Activated CD8-positive, alpha-beta memory T cell treated with anti-CD3 and anti-CD28 coated beads for 48 hours (primary cell): Measurements from ENCODE around the gene RWDD1.

Experiments
- DNase-seq, 3 experiments: peaks; one replicate each; pipeline ENCODE4 v3.0.0-alpha.2; 2020; ENCODE audit warnings: low read depth in 2 of 3, low spot score in 2 of 3

The RWDD1 gene, protein sequence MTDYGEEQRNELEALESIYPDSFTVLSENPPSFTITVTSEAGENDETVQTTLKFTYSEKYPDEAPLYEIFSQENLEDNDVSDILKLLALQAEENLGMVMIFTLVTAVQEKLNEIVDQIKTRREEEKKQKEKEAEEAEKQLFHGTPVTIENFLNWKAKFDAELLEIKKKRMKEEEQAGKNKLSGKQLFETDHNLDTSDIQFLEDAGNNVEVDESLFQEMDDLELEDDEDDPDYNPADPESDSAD

GRCh38 chr6:116570856-116571682 is at the start of gene RWDD1:
Gene RWDD1, plus strand, starts transcription at chr6:116571504. Its CDS starts 79 bp downstream, at chr6:116571583.
- peak; percentile 85 to 94 (median 91) for DNase-seq

GRCh38 chr6:116522896-116523295 is 48.4 kb upstream of the RWDD1 start:
- no peak for DNase-seq

DNA sequence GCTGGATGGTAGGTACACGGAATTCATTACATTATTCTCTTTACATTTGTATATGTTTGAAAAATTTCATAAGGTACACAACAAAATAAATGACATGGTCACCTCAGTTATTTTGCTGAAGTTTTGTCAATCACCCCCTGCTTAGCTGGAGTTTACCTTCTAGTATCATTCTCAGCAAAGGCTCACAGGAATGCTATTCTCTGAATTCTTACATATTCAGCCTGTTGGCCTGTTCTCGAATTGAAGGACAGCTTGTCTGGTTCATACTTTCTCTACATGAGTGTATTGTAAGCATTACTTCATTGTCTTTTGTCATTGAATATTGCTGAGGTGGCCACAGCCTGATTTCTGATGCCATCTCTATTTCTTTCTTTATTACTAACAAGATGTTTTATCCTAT is 47.1 kb upstream of the RWDD1 start:
- DNase-seq: no peak

GRCh38 chr6:116528133-116528532 is 43.2 kb upstream of the RWDD1 start:
- DNase-seq: no peak

GRCh38 chr6:116528780-116529179 is 42.5 kb upstream of the RWDD1 start:
- no peak for DNase-seq

DNA sequence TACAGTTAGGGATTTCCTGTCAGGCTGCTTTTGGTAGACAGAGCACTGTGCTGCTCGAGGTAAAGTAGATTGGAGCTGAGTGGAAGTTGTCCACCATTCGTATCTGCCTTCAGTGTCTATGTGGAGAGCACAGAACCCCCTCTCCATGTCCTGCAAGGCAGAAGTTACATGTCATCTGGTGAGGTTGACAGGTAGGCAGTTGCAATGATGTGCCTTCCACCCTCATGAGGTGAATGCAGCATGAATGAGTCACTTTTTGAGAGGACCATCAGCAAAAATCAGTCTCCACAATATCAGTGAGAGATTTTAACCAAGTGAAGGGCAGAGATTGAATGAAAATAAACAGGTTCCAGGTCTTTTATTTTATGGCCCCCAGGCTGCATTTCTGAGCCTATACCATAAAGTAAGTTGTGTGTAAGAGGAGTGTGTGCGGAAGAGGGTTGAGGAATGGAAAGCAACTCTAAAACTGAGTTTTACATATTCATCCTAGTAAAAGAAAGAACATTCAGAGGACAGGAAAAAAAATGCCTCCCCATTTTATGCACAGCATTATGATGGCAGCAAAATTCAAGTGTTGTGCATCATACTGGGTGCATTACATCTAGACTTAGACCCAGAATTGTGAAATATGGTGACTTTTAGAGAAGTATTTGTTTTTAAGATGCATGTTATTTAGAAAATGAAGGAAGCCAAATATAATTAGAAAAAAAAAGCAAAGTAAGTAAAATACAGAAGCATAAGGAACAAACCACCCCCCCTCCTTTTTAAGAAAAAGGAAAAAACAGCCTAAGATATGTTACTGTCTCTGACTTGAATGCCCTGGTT is 41.6 kb upstream of the RWDD1 start:
- no peak for DNase-seq

GRCh38 chr6:116530436-116530835 is 40.9 kb upstream of the RWDD1 start:
- DNase-seq: no peak

DNA sequence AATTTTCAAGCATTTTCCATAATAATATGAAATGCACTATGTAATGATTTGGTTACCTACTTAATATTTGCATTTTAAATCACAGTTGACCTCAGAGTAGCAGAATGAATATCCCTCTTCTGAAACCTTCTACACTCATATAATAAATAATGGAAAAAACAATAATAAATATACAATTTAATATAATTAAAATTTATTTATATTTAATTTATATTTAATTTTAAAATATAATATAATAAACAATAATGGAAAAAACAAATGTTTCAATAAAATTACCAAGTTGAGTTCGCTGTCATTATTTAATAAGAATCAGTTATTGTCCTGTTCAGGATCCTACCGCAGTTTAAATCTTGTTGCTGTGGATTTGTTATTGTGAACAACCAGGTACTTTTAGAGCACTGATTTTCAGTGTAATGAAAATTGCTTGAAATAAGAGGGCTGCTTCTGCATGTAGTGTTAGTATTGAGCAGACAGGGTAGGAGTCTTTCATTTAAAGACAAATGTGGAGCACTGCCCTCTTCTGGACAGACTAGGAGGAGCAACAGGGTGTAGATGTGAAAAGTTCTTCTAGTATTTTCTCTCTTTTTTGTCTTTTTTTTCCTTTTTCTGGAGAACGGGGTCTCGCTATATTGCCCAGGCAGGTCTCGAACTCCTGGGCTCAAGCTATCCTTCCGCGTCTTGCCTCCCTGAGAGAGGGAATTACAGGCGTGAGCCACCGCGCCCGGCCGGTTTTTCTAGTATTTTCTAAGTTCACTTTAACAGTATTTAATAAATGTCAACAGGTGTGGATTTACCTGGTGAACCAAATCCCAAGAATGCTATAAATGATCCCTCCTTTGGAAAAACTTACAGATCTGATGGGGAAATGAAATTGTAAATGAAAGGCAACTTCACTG is 39.4 kb upstream of the RWDD1 start:
- peak in 1 of 3 experiments; percentile 22 for DNase-seq

DNA sequence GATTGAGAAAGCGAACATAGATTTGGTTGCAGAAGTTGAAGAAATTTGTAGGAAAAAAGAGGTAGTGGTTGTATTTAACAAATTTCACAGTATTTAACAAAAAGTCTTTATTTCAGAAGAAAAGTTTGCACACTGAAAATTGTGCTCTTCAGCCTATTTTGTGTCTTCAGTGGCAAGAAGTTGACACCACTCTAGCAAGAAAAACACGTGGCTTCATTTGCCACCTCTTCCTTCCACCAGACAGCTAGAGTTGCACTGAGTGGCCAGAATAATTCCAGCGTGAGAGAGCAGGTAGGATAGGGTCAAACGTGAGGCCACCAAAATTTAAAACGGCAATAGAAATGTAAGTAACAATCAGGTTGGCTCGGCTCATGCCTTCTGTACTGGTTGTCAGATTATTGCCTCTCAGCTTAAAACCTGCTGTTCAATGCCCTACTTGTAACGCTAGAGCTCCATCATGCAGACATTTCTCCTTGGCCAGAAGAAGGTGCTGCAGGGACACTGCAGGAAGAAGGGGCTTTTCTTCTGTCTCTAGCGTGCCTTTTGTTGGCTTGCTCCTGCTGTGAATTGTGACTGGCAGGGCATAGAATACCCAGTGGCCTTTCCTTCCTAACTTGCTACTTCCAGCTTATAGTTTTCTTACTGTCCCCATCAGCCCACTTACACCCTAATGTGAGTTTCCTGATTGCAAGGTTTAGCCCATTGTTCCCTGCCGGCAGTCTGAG is 37.9 kb upstream of the RWDD1 start:
- no peak for DNase-seq

DNA sequence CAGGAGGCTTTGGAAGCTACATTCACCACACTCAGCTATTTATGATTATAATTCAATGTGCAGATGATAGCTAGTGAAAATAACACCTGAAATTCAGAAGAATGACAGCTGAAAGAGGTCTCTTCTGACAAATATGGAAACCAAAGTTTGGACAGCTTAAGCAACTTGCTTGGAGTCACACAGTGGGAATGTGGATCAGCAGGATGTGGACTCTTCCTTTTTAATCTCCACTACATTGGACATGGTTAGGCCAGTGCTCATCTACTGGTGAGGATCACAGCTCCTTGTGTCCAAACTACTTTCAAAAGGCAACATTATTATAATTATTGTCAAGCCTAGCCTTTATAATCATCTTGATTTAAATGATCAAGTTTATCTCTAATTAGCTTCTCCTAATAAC is 36.2 kb upstream of the RWDD1 start:
- no peak for DNase-seq

DNA sequence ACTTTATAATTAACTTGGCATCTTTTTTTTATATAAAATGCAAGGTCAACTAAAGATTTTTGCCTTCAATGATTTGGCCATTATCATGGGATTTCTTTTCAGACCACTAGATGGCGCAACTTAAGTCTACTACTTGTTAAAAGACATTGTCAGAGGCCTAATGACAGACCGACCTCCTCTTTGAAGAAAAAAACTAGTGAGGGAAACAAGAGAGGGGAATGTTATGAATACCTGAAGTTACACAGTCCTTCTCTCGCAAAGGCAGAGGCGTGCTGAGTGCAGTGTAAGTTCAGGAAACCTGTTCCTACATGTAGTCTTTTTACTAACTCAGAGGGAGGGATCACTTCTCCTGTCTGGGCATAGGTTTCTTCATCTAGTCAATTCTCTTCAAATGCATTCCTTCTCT is 35.1 kb upstream of the RWDD1 start:
- no peak for DNase-seq

- DNase-seq: no peak
Observed at GRCh38 chr6:116542426-116542825, 28.9 kb upstream of the RWDD1 start.

DNA sequence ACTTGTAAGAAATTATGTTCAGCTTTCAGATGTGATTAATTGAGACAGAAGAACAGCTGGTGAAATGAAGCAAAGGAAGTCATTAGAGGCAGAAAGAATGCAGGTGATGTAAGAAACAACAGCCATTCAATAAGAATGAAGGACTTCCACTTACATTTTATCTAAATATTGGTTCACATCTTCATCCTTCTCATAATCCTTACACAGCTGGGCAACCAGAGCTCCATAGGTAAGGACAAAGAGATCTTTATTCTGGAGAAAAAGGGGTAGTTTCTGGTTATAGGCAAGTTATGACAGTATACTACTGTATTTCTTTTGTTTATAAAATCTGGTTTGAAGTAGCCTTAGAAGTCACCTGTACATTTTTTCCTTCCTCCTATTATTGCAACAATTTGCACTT is 28.2 kb upstream of the RWDD1 start:
- no peak for DNase-seq

- no peak for DNase-seq
Observed at GRCh38 chr6:116545651-116546050, 25.7 kb upstream of the RWDD1 start, which contains the start of gene TRAPPC3L. Gene TRAPPC3L, minus strand, starts transcription at chr6:116545684. Its CDS starts 170 bp downstream, at chr6:116545514.

DNA sequence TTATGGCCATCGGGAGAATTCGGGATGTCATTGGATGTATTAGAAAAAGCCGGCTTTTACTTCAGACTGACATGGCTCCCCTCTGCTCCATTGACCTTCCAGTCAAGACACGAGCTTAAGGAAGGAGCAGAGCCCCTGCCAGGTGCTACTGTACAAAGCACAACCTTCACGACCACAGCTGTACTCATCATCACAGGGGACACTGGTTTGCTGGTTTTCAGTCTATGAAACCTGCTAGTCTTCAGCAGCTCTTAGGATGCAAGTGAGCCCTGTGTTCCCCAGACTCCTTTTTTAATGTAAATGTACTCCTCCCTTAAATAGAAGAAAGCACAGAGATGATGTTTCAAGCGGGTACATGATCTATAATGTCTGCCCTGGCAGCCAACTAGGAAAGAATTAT is 23.9 kb upstream of the RWDD1 start:
- DNase-seq: no peak

DNA sequence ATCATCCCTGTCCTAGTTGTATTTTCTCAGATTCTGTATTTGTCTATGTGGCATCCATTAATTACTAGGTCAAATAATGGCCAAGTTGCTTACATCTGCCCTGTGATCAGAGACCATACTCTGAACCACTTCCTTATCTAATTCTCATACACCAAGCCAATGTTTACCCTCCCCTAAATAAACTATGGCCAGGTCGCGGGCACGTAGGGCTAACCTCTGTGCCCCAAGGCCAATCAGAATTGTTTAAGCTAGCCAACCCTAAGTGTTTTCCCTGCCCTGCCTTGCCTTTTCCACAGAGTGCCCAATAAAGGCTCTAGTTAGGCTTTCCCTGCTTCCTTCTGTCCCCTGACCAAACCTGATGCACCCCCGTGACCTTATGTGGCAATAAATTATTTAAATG is 20.5 kb upstream of the RWDD1 start:
- no peak for DNase-seq

DNA sequence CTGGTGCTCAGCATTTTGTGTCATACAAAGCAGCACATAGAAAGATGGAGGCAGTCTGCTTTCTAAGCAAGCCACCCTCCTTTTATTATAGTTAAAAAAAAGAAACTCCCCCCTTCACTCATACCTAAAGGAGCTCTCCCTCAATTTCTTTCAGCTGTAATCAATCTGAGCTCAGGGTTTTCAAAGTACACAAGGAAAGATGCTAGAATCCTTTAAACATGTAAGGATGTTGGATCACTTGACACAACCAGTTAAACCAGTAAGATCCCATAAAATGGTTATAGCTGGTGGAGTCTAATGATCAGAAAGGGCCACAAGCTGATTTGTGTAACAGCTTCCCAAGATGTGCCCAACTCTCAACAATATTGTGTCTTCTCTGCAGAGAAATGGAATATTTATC is 17.9 kb upstream of the RWDD1 start, which contains the start of gene CALHM4:
Gene CALHM4 (plus strand): TSS at position 301 of the 400 bp plus-strand sequence. CDS start 43 bp downstream, at position 344.
- DNase-seq: no peak

DNA sequence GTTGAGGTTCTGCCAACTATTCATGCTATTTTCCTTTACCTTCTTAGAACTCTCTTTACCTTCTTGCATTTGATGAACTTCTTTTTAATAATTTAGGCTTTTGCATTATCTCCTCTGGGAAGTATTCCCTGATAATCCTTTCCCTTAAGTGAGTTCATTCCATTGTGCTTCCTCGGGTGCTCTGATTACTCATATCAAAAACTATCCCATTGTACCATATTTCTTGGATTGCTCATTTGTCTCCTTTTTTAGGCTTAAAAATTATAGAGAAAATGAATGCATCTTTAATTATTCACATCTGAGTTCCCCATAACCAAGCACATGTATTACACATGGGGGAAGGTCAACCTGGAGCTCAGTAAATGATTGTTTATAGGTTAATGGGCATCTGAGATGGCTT is 15.2 kb upstream of the RWDD1 start:
- DNase-seq: no peak

DNA sequence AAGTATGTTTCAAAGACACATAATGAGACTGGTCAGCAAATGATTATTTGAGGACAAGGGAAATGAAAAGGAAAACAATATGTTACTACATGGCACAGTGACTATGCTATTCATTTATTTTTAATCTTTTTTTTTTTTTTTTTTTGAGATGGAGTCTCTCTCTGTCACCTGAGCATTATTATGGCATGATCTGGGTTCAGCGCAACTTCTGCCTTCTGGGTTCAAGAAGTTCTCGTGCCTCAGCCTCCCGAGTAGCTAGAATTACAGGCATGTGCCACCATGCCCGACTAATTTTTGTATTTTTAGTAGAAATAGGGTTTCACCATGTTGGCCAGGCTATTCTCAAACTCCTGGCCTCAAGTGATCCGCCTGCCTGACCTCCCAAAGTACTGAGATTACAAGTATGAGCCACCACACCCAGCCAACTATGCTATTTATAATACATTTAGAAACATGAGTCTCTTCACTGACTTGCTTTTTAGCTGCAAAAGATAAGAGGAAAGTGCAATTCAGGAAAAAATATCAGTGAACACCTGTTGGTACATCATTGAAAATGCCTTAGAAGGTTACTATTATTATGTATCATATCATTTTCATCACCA is 14.4 kb upstream of the RWDD1 start:
- no peak for DNase-seq
